Measurements from ENCODE around the gene CHKB.

The CHKB gene, protein sequence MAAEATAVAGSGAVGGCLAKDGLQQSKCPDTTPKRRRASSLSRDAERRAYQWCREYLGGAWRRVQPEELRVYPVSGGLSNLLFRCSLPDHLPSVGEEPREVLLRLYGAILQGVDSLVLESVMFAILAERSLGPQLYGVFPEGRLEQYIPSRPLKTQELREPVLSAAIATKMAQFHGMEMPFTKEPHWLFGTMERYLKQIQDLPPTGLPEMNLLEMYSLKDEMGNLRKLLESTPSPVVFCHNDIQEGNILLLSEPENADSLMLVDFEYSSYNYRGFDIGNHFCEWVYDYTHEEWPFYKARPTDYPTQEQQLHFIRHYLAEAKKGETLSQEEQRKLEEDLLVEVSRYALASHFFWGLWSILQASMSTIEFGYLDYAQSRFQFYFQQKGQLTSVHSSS

DNA sequence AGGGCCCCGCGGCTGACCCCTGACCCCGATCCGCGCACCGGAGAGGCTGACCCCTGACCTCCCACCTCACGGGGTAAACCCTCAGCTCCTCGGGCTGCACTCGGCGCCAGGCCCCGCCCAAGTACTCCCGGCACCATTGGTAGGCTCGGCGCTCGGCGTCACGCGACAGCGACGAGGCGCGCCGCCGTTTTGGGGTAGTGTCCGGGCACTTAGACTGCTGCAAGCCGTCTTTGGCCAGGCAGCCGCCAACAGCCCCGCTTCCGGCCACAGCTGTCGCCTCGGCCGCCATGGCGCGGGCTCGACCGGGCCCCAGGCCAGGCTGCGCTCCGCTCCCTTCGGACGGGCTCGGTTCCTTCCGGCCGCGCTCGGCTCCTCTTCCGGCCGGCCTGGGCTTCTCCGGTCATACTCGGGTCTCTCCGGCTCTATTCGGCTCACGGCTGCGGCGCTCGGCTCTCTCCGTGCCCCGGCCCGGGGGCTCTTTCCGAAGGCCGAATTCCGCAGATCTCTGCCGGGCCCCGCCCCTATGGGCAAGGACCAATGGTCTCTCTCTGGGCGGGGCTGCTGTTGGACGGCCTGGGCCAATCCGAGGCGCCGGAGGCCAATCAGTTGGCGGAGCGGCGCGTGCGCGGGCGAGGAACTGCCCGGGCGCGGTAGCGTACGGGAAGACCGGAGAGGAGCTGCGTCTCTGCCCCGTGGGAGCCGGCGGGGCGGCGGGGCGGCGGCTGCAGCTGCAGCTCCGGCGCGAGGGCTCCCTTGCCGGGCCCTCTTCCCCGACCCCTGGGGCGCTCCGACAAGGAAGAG is at the start of gene CHKB:
CHKB (minus strand) TSS at position 357 of the 801 bp plus-strand sequence; CDS start at position 289, 68 bp downstream.
- peak within 1 kb of the TSS; percentile 84 for H3K27ac ChIP-seq (ENCODE audit: low read depth, low read length)
- H3K9ac ChIP-seq (ENCODE audit: low read length) = peak within 1 kb of the TSS; percentile 67
- H3K27me3 ChIP-seq (ENCODE audit: control insufficient read depth in 1 of 2, insufficient read depth in 2 of 2, low read length in 2 of 2) = peaks cover 0 to 8% of the 10 kb centered on the region in 2 donors
- no peaks in the 10 kb centered on the region for H3K9me3 ChIP-seq (ENCODE audit: low read length)
- H3K4me3 ChIP-seq (ENCODE audit: low read depth in 1 of 2, low read length in 2 of 2) = peak within 1 kb of the TSS; percentile 79 to 95
- H3K4me1 ChIP-seq (ENCODE audit: insufficient read depth, low read length) = peaks cover 26% of the 10 kb centered on the region
- peaks cover 4% of the 10 kb centered on the region for H3K36me3 ChIP-seq (ENCODE audit: insufficient read depth, low read length)

DNA sequence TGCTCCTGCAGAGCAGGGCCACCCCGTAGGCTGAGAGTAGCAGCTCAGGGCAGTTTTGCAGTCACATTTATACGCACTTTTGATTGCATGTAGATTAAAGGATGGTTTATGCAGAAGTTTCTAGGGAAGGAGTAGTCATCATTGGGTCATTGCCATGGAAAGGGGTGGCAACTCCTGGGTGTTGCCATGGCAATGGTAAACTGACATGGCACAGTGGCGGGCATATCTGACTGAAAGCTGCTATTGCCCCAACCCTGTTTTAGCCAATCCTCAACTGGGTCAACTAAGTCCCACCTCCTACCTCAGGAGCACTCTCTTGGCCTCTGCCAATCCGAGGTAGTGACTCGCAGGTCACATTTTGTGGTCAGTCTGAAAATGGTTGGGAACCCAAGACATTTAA is 47.7 kb upstream of the CHKB start:
- no peaks in the 10 kb centered on the region for H3K9me3 ChIP-seq (ENCODE audit: low read length)
- no peaks in the 10 kb centered on the region for H3K27me3 ChIP-seq (ENCODE audit: control insufficient read depth in 1 of 2, insufficient read depth in 2 of 2, low read length in 2 of 2)
- no peaks in the 10 kb centered on the region for H3K36me3 ChIP-seq (ENCODE audit: insufficient read depth, low read length)
- no peak overlapping the region for H3K4me3 ChIP-seq (ENCODE audit: low read depth in 1 of 2, low read length in 2 of 2)
- H3K27ac ChIP-seq (ENCODE audit: low read depth, low read length) = no peak overlapping the region
- H3K4me1 ChIP-seq (ENCODE audit: insufficient read depth, low read length) = peaks cover 14% of the 10 kb centered on the region
- H3K9ac ChIP-seq (ENCODE audit: low read length) = no peak overlapping the region

DNA sequence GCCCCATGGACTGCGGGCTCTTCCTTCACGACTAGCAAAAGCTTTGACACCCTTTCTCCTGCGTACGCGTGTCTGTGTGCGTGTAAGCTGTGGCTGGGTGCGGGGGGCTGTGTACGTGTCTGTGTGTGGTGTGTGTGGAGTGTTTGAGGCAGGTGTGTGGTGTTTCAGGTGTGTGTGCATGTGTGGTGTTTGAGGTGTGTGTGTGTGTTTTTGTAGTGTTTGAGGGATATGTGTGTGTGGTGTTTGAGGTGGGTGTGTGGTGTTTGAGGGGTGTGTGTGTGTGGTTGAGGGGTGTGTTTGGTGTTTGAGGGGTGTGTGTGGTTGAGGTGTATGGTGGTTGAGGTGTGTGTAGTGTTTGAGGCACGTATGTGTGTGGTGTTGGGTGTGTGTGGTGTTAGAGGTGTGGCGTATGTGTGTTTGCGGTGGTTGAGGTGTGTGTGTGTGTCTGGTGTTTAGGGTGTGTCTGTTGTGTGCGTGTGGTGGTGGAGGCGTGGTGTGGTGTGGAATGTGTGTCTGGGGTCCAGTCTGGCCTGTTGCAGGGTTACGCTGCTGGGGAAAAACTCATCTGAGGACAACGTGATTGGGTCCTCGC is 46.0 kb upstream of the CHKB start:
- Histone ChIP-seq H3K27ac (ENCODE audit: low read depth, low read length) (peak overlapping the region; percentile 74), H3K36me3 (ENCODE audit: insufficient read depth, low read length) (no peaks in the 10 kb centered on the region), H3K27me3 (ENCODE audit: control insufficient read depth in 1 of 2, insufficient read depth in 2 of 2, low read length in 2 of 2) (no peaks in the 10 kb centered on the region), H3K4me1 (ENCODE audit: insufficient read depth, low read length) (peaks cover 14% of the 10 kb centered on the region), H3K9me3 (ENCODE audit: low read length) (no peaks in the 10 kb centered on the region), H3K9ac (ENCODE audit: low read length) (peak overlapping the region; percentile 72), H3K4me3 (ENCODE audit: low read depth in 1 of 2, low read length in 2 of 2) (peak overlapping the region; percentile 56 to 97)

DNA sequence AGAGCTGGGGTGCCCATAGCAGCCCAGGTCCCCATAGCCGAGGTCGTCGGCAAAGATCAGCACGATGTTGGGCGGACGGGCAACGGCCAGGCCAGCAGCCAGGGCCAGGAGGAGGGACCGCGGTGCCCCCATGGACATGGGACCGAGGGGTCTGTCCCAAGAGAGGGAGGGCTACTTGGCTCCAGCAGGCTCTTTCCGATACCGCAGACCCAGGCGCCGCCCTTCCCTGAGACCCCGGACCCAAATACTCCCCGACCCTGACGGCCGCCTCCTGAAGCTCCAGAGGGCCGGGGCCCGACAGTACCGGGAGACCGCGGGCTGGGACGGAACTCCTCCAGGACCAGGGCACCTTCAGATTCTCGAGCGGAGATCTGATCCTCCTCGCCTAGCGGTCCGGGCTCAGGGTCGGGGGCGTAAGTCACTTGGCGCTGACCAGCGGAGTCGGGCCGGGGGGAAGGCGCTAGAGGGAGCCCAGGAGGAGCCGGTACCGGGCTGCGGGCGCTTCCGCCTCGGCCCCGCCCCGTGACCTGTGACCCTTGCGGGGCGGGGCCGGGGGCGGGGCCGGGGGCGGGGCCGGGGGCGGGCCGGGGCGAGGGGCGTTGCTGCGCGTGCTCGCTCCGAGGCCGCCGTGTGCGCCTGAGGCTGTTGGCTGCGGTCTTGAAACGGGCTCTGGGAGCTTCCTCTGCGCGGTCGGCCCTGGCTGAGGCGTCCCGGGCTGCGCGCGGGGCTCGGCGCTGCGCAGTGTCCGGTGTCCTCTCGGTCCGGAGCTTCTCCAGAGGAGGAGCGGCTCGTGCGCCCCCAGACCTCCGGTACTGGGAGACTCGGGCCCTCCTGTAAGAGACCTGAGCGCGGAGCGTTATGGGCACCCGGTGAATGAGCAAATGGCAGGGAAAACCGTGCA is 45.2 kb upstream of the CHKB start, which contains the start of gene ARSA:
ARSA (minus strand) TSS at position 511 of the 901 bp plus-strand sequence; CDS start at position 138, 373 bp downstream.
- Histone ChIP-seq H3K4me1 (ENCODE audit: insufficient read depth, low read length) (peaks cover 14% of the 10 kb centered on the region), H3K27ac (ENCODE audit: low read depth, low read length) (peak within 1 kb of the TSS; percentile 84)

DNA sequence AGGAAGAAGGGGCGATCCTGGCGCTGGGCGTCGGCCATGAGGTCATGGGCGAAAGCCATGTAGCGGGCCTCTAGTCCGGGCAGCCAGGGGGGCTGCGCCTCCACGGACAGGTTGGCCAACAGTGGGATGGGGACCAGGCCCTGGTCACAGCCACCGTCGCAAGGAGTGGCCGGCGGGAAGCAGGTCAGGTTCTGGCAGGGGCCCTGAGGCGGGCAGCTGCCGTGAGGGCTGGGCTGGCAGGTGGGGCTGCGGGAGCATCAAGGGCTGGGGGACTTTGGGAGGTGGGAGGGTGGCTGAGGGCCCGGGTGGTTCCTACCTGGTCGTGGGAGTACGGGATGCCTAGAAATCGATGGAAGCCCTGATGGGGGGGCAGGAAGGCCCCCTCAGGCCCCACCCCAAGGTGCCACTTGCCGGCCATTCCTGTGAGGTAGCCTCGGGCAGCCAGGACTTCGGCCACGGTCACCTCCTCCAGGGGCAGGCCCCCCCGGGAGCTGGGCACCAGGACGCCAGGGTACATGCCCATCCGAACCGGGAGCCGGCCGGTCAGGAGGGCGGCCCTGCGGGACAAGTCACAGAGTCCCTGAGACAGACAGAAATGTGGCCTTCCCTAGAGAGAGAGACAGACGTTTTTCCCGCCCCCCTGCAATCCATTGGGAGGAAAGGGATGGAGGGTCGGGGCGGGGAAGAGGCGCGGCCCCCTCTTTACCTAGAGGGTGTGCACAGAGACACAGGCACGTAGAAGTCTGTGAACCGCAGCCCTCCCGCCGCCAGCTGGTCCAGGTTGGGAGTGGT is 44.4 kb upstream of the CHKB start:
- H3K36me3 ChIP-seq (ENCODE audit: insufficient read depth, low read length) = no peaks in the 10 kb centered on the region
- H3K4me3 ChIP-seq (ENCODE audit: low read depth in 1 of 2, low read length in 2 of 2) = peak overlapping the region; percentile 72 to 76
- H3K4me1 ChIP-seq (ENCODE audit: insufficient read depth, low read length) = peaks cover 14% of the 10 kb centered on the region
- no peaks in the 10 kb centered on the region for H3K9me3 ChIP-seq (ENCODE audit: low read length)
- peak overlapping the region; percentile 84 for H3K27ac ChIP-seq (ENCODE audit: low read depth, low read length)
- H3K27me3 ChIP-seq (ENCODE audit: control insufficient read depth in 1 of 2, insufficient read depth in 2 of 2, low read length in 2 of 2) = no peaks in the 10 kb centered on the region
- no peak overlapping the region for H3K9ac ChIP-seq (ENCODE audit: low read length)

More for the DNA sequence above, 45.2 kb upstream of the CHKB start, which contains the start of gene ARSA:
- no peaks in the 10 kb centered on the region for H3K36me3 ChIP-seq (ENCODE audit: insufficient read depth, low read length)
- H3K27me3 ChIP-seq (ENCODE audit: control insufficient read depth in 1 of 2, insufficient read depth in 2 of 2, low read length in 2 of 2) = no peaks in the 10 kb centered on the region
- peak within 1 kb of the TSS; percentile 72 for H3K9ac ChIP-seq (ENCODE audit: low read length)
- H3K9me3 ChIP-seq (ENCODE audit: low read length) = no peaks in the 10 kb centered on the region
- H3K4me3 ChIP-seq (ENCODE audit: low read depth in 1 of 2, low read length in 2 of 2) = peak within 1 kb of the TSS; percentile 76 to 97

DNA sequence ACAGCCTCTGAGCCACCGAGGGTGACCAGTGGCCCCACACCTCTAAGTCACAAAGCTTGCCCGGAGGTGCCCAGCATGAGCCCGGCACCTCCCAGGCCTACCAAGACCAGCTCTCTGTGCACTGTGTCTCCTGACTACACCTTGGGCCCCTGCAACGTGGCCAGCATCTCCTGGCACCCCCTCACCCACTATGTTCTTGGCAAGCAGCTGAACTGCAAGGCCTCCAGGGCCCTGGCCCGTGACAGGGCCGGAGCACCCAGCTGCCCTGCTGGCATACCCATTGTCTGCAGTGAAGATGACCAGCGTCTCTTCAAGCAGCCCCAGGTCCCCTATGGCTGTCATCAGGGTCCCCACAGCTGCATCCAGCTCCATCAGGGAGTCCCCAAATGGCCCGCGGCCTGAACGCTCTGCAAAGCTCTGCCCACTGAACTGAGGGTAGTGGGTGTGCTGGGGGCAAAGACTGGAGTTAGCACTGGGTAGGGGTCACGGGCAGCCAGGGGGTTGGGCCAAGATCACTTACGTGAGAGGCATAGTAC is 43.7 kb upstream of the CHKB start:
- no peak overlapping the region for H3K4me3 ChIP-seq (ENCODE audit: low read depth in 1 of 2, low read length in 2 of 2)
- H3K27ac ChIP-seq (ENCODE audit: low read depth, low read length) = no peak overlapping the region
- no peaks in the 10 kb centered on the region for H3K36me3 ChIP-seq (ENCODE audit: insufficient read depth, low read length)
- no peaks in the 10 kb centered on the region for H3K9me3 ChIP-seq (ENCODE audit: low read length)
- no peak overlapping the region for H3K9ac ChIP-seq (ENCODE audit: low read length)
- H3K4me1 ChIP-seq (ENCODE audit: insufficient read depth, low read length) = peaks cover 14% of the 10 kb centered on the region
- H3K27me3 ChIP-seq (ENCODE audit: control insufficient read depth in 1 of 2, insufficient read depth in 2 of 2, low read length in 2 of 2) = peaks cover 0 to 2% of the 10 kb centered on the region in 2 donors

DNA sequence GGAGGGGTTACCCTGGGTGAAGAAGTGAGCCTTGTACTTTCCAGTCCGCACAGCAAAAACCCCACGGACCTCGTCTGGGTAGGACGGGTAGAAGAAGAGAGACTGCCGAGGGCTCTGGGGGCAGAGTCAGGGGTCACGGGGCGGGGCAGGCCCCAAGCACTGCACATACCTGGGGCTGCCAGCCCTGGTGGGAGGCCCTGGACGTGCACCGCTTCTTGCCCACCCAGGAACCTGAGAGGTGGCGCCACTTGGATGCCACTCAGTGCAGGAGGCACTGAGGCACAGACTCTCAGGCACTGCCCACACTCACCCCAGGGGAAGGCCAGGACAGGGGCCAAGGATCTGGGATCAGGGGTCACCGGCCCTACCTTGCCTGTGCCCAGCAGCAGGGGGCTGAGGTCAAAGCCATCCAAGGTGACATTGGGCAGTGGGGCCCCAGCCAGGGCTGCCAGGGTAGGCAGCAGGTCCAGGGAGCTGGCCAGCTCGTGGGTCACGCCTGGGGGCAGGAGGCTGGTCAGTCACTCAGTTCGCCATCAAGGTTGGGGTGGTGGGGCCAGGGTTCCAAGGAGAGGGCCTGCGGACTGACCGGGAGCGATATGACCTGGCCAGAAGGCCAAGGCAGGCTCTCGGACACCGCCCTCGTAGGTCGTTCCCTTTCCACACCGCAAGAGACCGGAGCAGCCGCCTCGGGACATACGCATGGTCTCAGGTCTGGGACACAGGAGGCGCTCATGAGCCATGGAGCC is 43.1 kb upstream of the CHKB start:
- Histone ChIP-seq H3K27me3 (ENCODE audit: control insufficient read depth in 1 of 2, insufficient read depth in 2 of 2, low read length in 2 of 2) (peaks cover 0 to 9% of the 10 kb centered on the region in 2 donors), H3K36me3 (ENCODE audit: insufficient read depth, low read length) (no peaks in the 10 kb centered on the region), H3K4me1 (ENCODE audit: insufficient read depth, low read length) (peaks cover 14% of the 10 kb centered on the region), H3K4me3 (ENCODE audit: low read depth in 1 of 2, low read length in 2 of 2) (no peak overlapping the region), H3K9ac (ENCODE audit: low read length) (no peak overlapping the region), H3K27ac (ENCODE audit: low read depth, low read length) (no peak overlapping the region), H3K9me3 (ENCODE audit: low read length) (no peaks in the 10 kb centered on the region)

DNA sequence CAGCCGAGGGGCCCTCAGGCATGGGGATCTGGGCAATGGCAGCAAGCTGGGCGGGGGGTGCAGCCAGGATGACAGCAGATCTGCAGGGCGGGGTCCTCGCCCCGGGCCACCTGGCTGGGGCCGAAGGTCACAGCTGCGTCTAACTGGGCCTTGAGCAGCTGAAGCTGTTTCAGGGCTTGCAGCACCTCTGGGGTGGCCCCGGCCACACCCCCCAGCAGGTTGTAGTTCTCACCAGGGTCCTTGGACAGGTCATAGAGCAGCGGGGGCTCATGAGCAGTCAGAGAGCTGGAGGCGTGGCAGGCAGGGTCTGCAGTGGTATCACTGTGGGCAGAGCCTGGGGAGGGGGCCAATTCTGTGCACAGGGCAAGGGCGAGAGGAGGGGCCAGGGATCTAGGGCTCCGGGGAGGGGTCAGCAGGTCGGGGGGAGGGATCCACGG is 42.5 kb upstream of the CHKB start:
- no peaks in the 10 kb centered on the region for H3K9me3 ChIP-seq (ENCODE audit: low read length)
- H3K4me3 ChIP-seq (ENCODE audit: low read depth in 1 of 2, low read length in 2 of 2) = no peak overlapping the region
- no peaks in the 10 kb centered on the region for H3K36me3 ChIP-seq (ENCODE audit: insufficient read depth, low read length)
- H3K27me3 ChIP-seq (ENCODE audit: control insufficient read depth in 1 of 2, insufficient read depth in 2 of 2, low read length in 2 of 2) = peaks cover 0 to 11% of the 10 kb centered on the region in 2 donors
- no peak overlapping the region for H3K9ac ChIP-seq (ENCODE audit: low read length)
- H3K27ac ChIP-seq (ENCODE audit: low read depth, low read length) = no peak overlapping the region
- peaks cover 14% of the 10 kb centered on the region for H3K4me1 ChIP-seq (ENCODE audit: insufficient read depth, low read length)

DNA sequence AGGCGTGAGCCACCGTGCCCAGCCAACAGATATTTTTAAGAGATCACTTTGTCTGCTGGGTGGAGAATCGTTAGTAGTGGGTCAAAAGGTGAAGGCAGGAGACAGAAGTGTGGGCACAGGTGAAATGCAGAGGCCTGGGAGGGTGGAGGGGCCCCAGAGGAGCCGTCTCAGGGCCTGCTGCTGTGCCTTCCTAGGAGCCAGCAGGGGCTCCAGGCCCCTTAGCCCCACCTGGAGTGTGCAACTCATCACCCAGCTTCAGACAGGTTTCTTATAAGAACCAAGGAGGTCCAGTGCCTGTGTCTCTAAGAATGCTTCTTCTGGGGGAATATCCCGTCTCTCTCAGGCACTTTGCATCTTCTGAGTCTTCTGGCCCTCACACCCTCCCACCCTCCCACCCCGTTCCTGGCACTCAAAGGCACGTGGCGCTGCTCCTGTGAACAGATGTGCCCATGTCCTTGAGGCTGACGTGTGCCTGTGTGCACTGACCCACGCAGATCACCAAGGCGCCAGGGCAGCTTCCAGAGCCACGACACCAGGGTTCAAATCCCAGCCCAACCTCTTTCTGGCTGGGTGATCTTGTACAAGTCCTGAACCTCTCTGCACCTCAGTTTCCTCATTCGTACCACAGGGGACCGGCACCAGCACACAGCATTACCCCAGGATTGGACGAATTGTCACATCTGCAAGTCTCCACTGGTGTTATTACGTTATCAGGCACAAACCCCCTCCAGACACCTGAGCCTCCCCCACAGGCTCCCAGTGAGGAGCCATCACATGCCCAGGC is 41.9 kb upstream of the CHKB start:
- Histone ChIP-seq H3K9me3 (ENCODE audit: low read length) (no peaks in the 10 kb centered on the region), H3K27ac (ENCODE audit: low read depth, low read length) (no peak overlapping the region), H3K4me1 (ENCODE audit: insufficient read depth, low read length) (peaks cover 14% of the 10 kb centered on the region), H3K4me3 (ENCODE audit: low read depth in 1 of 2, low read length in 2 of 2) (no peak overlapping the region), H3K36me3 (ENCODE audit: insufficient read depth, low read length) (no peaks in the 10 kb centered on the region), H3K9ac (ENCODE audit: low read length) (no peak overlapping the region), H3K27me3 (ENCODE audit: control insufficient read depth in 1 of 2, insufficient read depth in 2 of 2, low read length in 2 of 2) (peaks cover 5 to 11% of the 10 kb centered on the region in 2 donors)
